ENCODE data around the gene DECR2.
"Not testable (repeated sequence)": the region's sequence is repeated elsewhere in the genome, so short reads cannot be mapped to it uniquely, and the experiment has no call there.

Gene DECR2

GRCh38 chr16:401468-402348 is at the start of gene DECR2:
Gene DECR2, plus strand, starts transcription at chr16:401885. Its CDS starts 79 bp downstream, at chr16:401964.
- DNase-seq, result peak; percentile 99

- peak; percentile 100 for DNase-seq
Measured at GRCh38 chr16:352547-353403, 48.9 kb upstream of the DECR2 start, which contains the start of gene AXIN1. Gene AXIN1, minus strand, starts transcription at chr16:352723. Its CDS starts 5,698 bp downstream, at chr16:347025.

GRCh38 chr16:353404-354290 is 48.0 kb upstream of the DECR2 start:
- no peak for DNase-seq

DNA sequence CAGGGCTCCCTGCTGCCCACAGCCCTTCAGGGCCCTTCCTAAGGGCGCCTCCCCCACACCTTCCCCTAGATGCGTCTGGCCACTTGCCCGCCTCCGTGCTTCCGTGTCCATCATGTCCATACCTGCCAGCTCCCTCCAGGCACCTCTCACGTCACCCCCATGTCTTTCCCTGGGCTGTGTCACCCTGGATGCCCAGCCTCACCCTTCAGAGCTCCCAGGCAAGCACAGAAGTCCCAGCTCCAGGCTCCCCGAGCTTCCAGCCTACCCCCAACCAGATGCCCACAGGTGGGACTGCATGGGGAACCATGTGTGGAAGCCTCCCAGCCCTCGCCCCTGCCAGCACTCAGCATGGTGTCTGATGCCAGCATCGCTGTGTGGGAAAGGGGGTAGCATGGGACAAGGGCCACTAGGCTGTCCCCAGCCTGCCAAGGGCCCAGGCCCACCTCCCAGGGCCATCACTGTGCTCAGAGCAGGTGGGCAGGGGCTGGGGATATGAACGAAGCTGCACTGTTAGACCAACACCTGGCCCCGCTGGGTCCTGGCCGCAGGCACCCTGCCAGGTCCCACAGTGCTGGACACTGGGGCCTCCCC is 47.3 kb upstream of the DECR2 start:
- no peak for DNase-seq

GRCh38 chr16:354971-355461 is 46.7 kb upstream of the DECR2 start:
- DNase-seq, result no peak

DNA sequence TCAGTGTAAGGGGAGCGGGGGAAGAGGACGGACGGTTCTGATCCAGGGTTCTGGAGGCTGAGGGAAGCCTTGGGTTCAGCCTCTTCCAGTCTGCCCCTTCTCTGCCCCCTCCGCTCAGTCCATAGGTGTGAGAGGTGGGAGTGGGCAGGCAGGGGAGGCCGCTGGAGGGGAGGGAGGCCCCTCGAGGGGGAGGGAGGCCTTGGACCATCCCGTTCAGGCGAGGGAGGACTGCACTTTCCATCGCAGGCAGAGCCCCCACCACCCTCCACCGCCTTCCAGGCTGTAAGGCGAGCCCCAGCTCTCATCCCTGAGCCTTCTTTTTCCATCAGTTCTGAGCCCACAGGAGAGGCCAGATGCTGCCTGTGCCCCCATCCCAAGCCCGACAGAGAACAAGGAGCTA is 44.9 kb upstream of the DECR2 start:
- no peak for DNase-seq

- no peak for DNase-seq
Measured at GRCh38 chr16:359067-359763, 42.5 kb upstream of the DECR2 start.

DNA sequence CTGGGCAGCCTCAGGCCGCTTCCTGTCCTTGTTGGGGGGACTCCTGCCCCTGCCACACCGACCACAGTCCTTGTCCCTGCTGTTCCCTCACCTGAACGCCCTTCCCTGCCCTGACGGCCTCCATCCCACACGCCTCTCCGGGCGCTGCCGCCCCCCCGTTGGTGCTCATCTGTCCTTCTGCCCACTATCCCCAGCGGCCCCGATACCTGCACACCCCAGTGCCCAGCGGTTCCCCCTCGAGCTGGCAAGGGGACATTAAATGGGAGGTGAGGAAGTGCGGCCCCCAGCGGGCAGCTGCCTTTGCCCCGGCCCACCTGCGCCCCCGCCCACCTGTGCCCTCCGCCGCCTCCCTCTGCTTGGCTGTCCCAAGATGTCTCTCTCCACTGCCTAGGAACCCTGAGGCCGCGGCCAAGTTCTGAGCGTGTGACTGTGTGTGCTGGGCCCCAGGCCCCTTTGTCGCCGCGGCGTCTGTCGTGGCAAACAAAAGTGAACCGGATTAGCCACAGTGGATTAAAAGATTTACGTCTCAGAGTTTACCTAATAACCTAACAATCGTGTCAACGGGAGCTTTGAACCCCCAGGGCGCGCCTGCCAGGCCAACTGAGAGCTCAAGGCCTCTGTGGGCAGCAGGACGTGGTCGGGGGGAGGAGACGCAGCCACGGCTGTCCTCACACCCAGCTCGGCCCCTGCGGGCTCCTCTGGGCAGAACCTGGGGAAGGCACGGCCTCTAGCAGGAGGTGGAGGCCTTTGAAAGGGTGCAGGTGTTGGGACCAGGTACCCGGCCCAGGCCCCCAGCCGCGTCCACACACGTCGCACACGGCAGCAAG is 41.6 kb upstream of the DECR2 start:
- DNase-seq, result no peak

- no peak for DNase-seq
Measured at GRCh38 chr16:360698-361336, 40.9 kb upstream of the DECR2 start.

GRCh38 chr16:361341-361871 is 40.3 kb upstream of the DECR2 start:
- DNase-seq, result no peak

DNA sequence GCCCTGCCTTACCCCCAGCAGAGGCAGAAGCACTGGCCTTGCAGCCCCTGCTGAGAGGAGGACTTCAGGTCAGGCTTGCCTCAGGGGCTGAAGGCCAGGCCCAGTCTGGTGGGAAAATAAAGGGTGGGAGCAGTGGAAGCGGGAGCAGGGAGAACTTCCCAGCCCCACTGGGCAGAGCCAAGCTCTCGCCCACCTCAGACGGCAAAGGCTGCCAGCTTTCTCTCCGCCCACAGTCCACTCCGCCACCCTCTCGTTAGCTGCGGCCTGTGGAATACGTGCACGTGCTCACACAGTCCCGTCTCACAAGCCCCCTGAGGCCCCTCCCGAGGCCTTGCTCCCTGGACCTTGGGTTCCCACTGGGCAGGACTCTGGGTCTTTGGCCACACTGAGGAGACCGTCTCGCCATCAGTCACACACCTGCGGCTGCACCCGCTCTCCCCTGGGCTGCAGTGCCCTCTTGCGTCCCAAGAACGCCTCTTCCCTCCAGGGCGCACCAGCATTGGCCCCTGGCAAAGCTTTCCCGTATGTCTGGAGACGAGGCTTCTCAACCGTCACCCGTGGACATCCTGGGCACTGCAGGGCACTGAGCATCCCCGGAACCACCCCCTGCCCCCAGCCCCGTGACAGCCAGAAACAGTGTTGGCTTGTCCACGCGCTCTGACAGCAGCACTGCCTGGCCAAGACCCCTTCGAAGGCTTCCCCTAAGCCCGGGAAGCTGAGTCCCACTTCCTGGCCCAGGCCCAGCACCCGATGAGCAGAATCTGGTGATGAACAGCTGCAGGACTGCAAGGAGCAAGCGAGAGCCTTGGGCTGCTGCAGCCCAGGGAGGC is 39.6 kb upstream of the DECR2 start:
- DNase-seq, result peak; percentile 81

DNA sequence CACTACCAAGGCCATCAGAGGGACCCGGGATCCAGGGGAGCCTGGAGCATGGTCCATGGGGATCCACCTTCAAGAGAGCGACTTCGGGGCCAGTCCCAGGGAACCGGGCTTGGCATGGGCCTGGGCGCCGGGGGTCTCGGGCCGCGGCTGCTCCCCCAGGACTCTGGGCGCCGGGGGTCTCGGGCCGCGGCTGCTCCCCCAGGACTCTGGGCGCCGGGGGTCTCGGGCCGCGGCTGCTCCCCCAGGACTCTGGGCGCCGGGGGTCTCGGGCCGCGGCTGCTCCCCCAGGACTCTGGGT is 39.0 kb upstream of the DECR2 start:
- DNase-seq, result not testable (repeated sequence)

- no peak for DNase-seq
Measured at GRCh38 chr16:363110-363765, 38.4 kb upstream of the DECR2 start.

GRCh38 chr16:363766-364490 is 37.8 kb upstream of the DECR2 start:
- no peak for DNase-seq

- DNase-seq, result no peak
Measured at GRCh38 chr16:364595-365491, 36.8 kb upstream of the DECR2 start.

DNA sequence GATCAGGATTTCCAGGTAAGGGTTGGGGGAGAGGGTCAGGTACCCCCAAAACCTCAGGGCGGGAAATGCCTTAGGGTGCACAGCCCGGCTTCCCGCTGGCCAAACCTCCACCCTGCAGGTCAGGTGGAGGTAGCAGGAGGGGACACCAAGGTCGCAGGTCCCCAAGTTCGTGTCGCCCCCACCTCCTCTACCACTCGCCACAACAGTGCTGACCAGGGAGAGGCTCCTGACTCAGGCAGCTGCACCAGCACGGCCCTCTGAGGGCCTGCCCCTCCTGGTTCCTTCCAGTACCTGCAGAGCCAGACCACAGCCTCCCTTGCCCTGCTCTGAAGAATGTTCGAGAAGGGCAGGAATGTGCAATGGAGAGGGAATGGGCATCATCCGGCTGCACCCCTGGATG is 35.2 kb upstream of the DECR2 start:
- DNase-seq, result no peak
